IgD-negative memory B cell (primary cell): ENCODE data around the gene COL5A3. TPM values are rescaled to one million over a fixed set of nuclear protein-coding genes. Genes with fewer than 3 reads are reported as not detected.
A peak's percentile ranks its signal among the peaks of the same experiment; 100 is the strongest.

Experiments used
- H3K27ac Mint-ChIP-seq, 3 donors: one replicate each; pipeline ENCODE4 v1.8.0; 2020 to 2022; ENCODE audit warnings: mild to moderate bottlenecking in 3 of 3, mixed read lengths in 3 of 3, moderate library complexity in 1 of 3
- H3K27me3 Mint-ChIP-seq: one replicate; pipeline ENCODE4 v1.8.0; 2021; ENCODE audit warnings: mixed read lengths
- H3K36me3 Mint-ChIP-seq: one replicate; pipeline ENCODE4 v1.8.0; 2020; ENCODE audit warnings: mild to moderate bottlenecking, mixed read lengths
- H3K4me1 Mint-ChIP-seq, 3 donors: one replicate each; pipeline ENCODE4 v1.8.0; 2020 to 2022; ENCODE audit warnings: mixed read lengths in 3 of 3, mild to moderate bottlenecking in 1 of 3
- H3K4me3 Mint-ChIP-seq, 4 donors: one replicate each; pipeline ENCODE4 v1.8.0; 2020 to 2022; ENCODE audit warnings: mild to moderate bottlenecking in 4 of 4, mixed read lengths in 4 of 4, moderate library complexity in 3 of 4
- H3K9me3 Mint-ChIP-seq, 3 donors: one replicate each; pipeline ENCODE4 v1.8.0; 2020 to 2021; ENCODE audit warnings: mixed read lengths in 3 of 3, mild to moderate bottlenecking in 1 of 3
- polyA plus RNA-seq: library from polyadenylated mRNA; unstranded; fragments of 300-500 nt; fragmentation: Illumina TruSeq; gene quantifications from one replicate; pipeline ENCODE4 v1.2.3, GENCODE V29; 2021

Gene COL5A3
- polyA plus RNA-seq, 1 donor from 2014 or later, result not detected

GRCh38 chr19:10021446-10021845 is 11.1 kb upstream of the COL5A3 start:
- peaks cover 0 to 1% (median 0%) of the 10 kb centered on the region in 3 donors for H3K4me1 Mint-ChIP-seq

GRCh38 chr19:10020851-10021250 is 10.5 kb upstream of the COL5A3 start:
- no peak overlapping the region for H3K4me3 Mint-ChIP-seq
- no peaks in the 10 kb centered on the region for H3K9me3 Mint-ChIP-seq
- H3K4me1 Mint-ChIP-seq, result no peaks in the 10 kb centered on the region
- no peaks in the 10 kb centered on the region for H3K36me3 Mint-ChIP-seq
- H3K27me3 Mint-ChIP-seq, result peaks cover 11% of the 10 kb centered on the region
- no peak overlapping the region for H3K27ac Mint-ChIP-seq

More at GRCh38 chr19:10021446-10021845, 11.1 kb upstream of the COL5A3 start:
- Mint-ChIP-seq H3K27me3 (peaks cover 11% of the 10 kb centered on the region), H3K4me3 (no peak overlapping the region), H3K27ac (no peak overlapping the region), H3K36me3 (no peaks in the 10 kb centered on the region), H3K9me3 (no peaks in the 10 kb centered on the region)

- Mint-ChIP-seq H3K27me3 (peaks cover 11% of the 10 kb centered on the region), H3K36me3 (no peaks in the 10 kb centered on the region), H3K4me1 (no peaks in the 10 kb centered on the region), H3K4me3 (no peak overlapping the region), H3K27ac (no peak overlapping the region), H3K9me3 (no peaks in the 10 kb centered on the region)
Measured at GRCh38 chr19:10019246-10019645, 8.9 kb upstream of the COL5A3 start.

GRCh38 chr19:10018786-10019185 is 8.5 kb upstream of the COL5A3 start:
- Mint-ChIP-seq H3K9me3 (no peaks in the 10 kb centered on the region), H3K27ac (no peak overlapping the region), H3K4me1 (no peaks in the 10 kb centered on the region), H3K4me3 (no peak overlapping the region), H3K27me3 (peaks cover 11% of the 10 kb centered on the region), H3K36me3 (no peaks in the 10 kb centered on the region)

- Mint-ChIP-seq H3K36me3 (no peaks in the 10 kb centered on the region), H3K27ac (peak overlapping the region in 1 of 3 donors; percentile 39), H3K4me1 (no peaks in the 10 kb centered on the region), H3K9me3 (no peaks in the 10 kb centered on the region), H3K27me3 (peaks cover 16% of the 10 kb centered on the region), H3K4me3 (no peak overlapping the region)
Measured at GRCh38 chr19:10018263-10018662, 8.0 kb upstream of the COL5A3 start.

- H3K27me3 Mint-ChIP-seq, result peaks cover 33% of the 10 kb centered on the region
- H3K36me3 Mint-ChIP-seq, result no peaks in the 10 kb centered on the region
- no peak overlapping the region for H3K4me3 Mint-ChIP-seq
- peaks cover 0 to 4% (median 0%) of the 10 kb centered on the region in 3 donors for H3K4me1 Mint-ChIP-seq
- H3K27ac Mint-ChIP-seq, result no peak overlapping the region
- H3K9me3 Mint-ChIP-seq, result peaks cover 0 to 4% (median 0%) of the 10 kb centered on the region in 3 donors
Measured at GRCh38 chr19:10013834-10014618, 3.7 kb upstream of the COL5A3 start.

- peaks cover 0 to 7% (median 0%) of the 10 kb centered on the region in 3 donors for H3K4me1 Mint-ChIP-seq
- H3K36me3 Mint-ChIP-seq, result no peaks in the 10 kb centered on the region
- H3K27ac Mint-ChIP-seq, result no peak within 1 kb of the TSS
- H3K27me3 Mint-ChIP-seq, result peaks cover 39% of the 10 kb centered on the region
- H3K9me3 Mint-ChIP-seq, result peaks cover 0 to 4% (median 1%) of the 10 kb centered on the region in 3 donors
- no peak within 1 kb of the TSS for H3K4me3 Mint-ChIP-seq
Measured at GRCh38 chr19:10013316-10013715, 3.0 kb upstream of the COL5A3 start, which contains the start of gene RDH8. Gene RDH8, plus strand, starts transcription at chr19:10013483. Its CDS starts 15 bp downstream, at chr19:10013498.

GRCh38 chr19:10011974-10012373 is 1.7 kb upstream of the COL5A3 start:
- H3K36me3 Mint-ChIP-seq, result no peaks in the 10 kb centered on the region
- H3K9me3 Mint-ChIP-seq, result peaks cover 0 to 4% (median 1%) of the 10 kb centered on the region in 3 donors
- no peak overlapping the region for H3K27ac Mint-ChIP-seq
- peaks cover 45% of the 10 kb centered on the region for H3K27me3 Mint-ChIP-seq
- H3K4me3 Mint-ChIP-seq, result no peak overlapping the region
- H3K4me1 Mint-ChIP-seq, result peaks cover 0 to 9% (median 0%) of the 10 kb centered on the region in 3 donors

- H3K4me3 Mint-ChIP-seq, result peak overlapping the region in 1 of 4 donors; percentile 76
- peaks cover 0 to 5% (median 1%) of the 10 kb centered on the region in 3 donors for H3K9me3 Mint-ChIP-seq
- peaks cover 1% of the 10 kb centered on the region for H3K36me3 Mint-ChIP-seq
- peaks cover 0 to 9% (median 0%) of the 10 kb centered on the region in 3 donors for H3K4me1 Mint-ChIP-seq
- peaks cover 44% of the 10 kb centered on the region for H3K27me3 Mint-ChIP-seq
- H3K27ac Mint-ChIP-seq, result no peak overlapping the region
Measured at GRCh38 chr19:10010939-10011338, 635 bp upstream of the COL5A3 start.

- H3K4me3 Mint-ChIP-seq, result no peak overlapping the region
- peaks cover 0 to 7% (median 1%) of the 10 kb centered on the region in 3 donors for H3K9me3 Mint-ChIP-seq
- no peak overlapping the region for H3K27ac Mint-ChIP-seq
- peaks cover 1% of the 10 kb centered on the region for H3K36me3 Mint-ChIP-seq
- H3K4me1 Mint-ChIP-seq, result peaks cover 0 to 9% (median 0%) of the 10 kb centered on the region in 3 donors
- peaks cover 48% of the 10 kb centered on the region for H3K27me3 Mint-ChIP-seq
Measured at GRCh38 chr19:10009714-10010224, 535 bp downstream of the COL5A3 start.

GRCh38 chr19:10008184-10008765 is 2.0 kb downstream of the COL5A3 start:
- Mint-ChIP-seq H3K27ac (no peak overlapping the region), H3K27me3 (peaks cover 47% of the 10 kb centered on the region), H3K4me1 (peaks cover 0 to 9% (median 0%) of the 10 kb centered on the region in 3 donors)

GRCh38 chr19:10007371-10008183 is 2.7 kb downstream of the COL5A3 start:
- Mint-ChIP-seq H3K36me3 (peaks cover 1% of the 10 kb centered on the region), H3K9me3 (peaks cover 0 to 7% (median 1%) of the 10 kb centered on the region in 3 donors), H3K27ac (no peak overlapping the region), H3K4me1 (peaks cover 0 to 9% (median 0%) of the 10 kb centered on the region in 3 donors), H3K27me3 (peaks cover 49% of the 10 kb centered on the region), H3K4me3 (no peak overlapping the region)

More at GRCh38 chr19:10008184-10008765, 2.0 kb downstream of the COL5A3 start:
- Mint-ChIP-seq H3K4me3 (peak overlapping the region in 1 of 4 donors; percentile 55), H3K36me3 (peaks cover 1% of the 10 kb centered on the region), H3K9me3 (peaks cover 0 to 7% (median 1%) of the 10 kb centered on the region in 3 donors)

GRCh38 chr19:10006752-10007323 is 3.5 kb downstream of the COL5A3 start:
- peaks cover 0 to 7% (median 1%) of the 10 kb centered on the region in 3 donors for H3K9me3 Mint-ChIP-seq
- no peak overlapping the region for H3K4me3 Mint-ChIP-seq
- H3K27me3 Mint-ChIP-seq, result peaks cover 47% of the 10 kb centered on the region
- H3K4me1 Mint-ChIP-seq, result peaks cover 0 to 9% (median 0%) of the 10 kb centered on the region in 3 donors
- H3K36me3 Mint-ChIP-seq, result peaks cover 1% of the 10 kb centered on the region
- peak overlapping the region in 1 of 3 donors; percentile 84 for H3K27ac Mint-ChIP-seq

GRCh38 chr19:10006335-10006708 is 4.0 kb downstream of the COL5A3 start:
- H3K27ac Mint-ChIP-seq, result peak overlapping the region in 1 of 3 donors; percentile 84
- peaks cover 1% of the 10 kb centered on the region for H3K36me3 Mint-ChIP-seq
- peaks cover 43% of the 10 kb centered on the region for H3K27me3 Mint-ChIP-seq
- H3K4me3 Mint-ChIP-seq, result no peak overlapping the region
- peaks cover 0 to 7% (median 1%) of the 10 kb centered on the region in 3 donors for H3K9me3 Mint-ChIP-seq
- peaks cover 0 to 9% (median 0%) of the 10 kb centered on the region in 3 donors for H3K4me1 Mint-ChIP-seq
